HUES6 (cell line): ENCODE results near the gene RPS6KC1.
"Not testable (repeated sequence)": the region's sequence is repeated elsewhere in the genome, so short reads cannot be mapped to it uniquely, and the experiment has no call there.

Experiments
- H3K27ac ChIP-seq: 2 replicates; pipeline ENCODE4 v1.7.0; 2013; ENCODE audit warnings: low read depth, mild to moderate bottlenecking, low read length, inconsistent platforms
- H3K27me3 ChIP-seq: 2 replicates; pipeline ENCODE4 v1.6.1; 2013; ENCODE audit warnings: low read length; ENCODE audit not compliant: control insufficient read depth, insufficient read depth
- H3K36me3 ChIP-seq: 2 replicates; pipeline ENCODE4 v1.6.1; 2013; ENCODE audit warnings: low read length; ENCODE audit not compliant: control insufficient read depth, insufficient read depth
- H3K4me1 ChIP-seq: 2 replicates; pipeline ENCODE4 v1.6.1; 2013; ENCODE audit warnings: low read length; ENCODE audit not compliant: control insufficient read depth, insufficient read depth
- H3K4me3 ChIP-seq: 2 replicates; pipeline ENCODE4 v1.5.1; 2013; ENCODE audit warnings: low read depth, low read length
- H3K9ac ChIP-seq: one replicate; pipeline ENCODE4 v1.6.1; 2013; ENCODE audit warnings: mild to moderate bottlenecking, low read length
- H3K9me3 ChIP-seq: 2 replicates; pipeline ENCODE4 v1.6.1; 2013; ENCODE audit warnings: low read depth, low read length; ENCODE audit not compliant: control insufficient read depth, insufficient read depth

The RPS6KC1 gene

DNA sequence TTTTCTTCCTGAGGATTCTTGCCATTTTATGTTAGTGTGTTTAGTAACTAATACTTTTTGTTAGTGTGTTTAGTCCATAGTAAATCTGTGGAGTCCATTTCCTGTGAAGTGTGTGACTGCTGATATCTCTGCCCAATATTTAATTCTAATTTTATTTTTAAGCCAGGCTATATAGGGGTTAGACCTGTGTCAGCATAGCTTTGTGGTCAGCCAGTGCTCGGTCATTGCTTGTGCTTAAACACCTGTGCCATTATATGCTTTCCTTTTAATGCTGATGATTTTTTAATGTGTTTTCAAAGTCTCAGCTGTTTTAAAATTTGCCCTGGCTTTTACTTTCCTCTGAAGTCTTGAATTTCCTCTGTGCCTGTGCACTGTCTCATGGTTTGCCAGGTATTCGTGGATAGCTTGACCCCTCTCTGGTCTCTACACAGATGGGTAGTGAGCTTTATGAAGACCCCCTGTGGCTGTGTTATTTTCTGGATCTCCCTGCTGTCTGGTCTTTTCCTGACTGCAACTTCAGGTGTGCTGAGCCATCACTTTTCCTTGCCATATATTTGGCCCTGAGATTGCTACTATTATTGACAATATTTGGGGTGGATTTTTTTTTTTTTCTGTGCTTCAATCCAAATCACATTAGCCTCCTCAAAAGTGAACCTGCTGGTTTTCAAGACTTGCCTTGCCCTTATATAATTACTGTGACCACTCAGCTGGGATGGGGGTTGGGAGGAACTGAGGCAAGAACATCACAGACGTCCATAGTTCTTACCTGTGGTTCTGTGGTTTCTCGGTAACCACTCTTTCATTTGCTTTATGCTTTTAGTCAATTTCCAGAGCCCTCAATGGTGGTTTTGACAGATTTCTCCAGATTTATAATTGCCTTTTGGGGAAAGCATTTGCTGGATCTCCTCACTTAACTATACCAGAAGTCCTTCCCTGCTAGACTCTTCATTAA, 59.6 kb downstream of the RPS6KC1 start:
- H3K27ac ChIP-seq: no peak overlapping the region
- no peaks in the 10 kb centered on the region for H3K27me3 ChIP-seq
- H3K36me3 ChIP-seq: no peaks in the 10 kb centered on the region
- H3K9me3 ChIP-seq: no peaks in the 10 kb centered on the region
- no peak overlapping the region for H3K4me3 ChIP-seq
- no peaks in the 10 kb centered on the region for H3K4me1 ChIP-seq
- H3K9ac ChIP-seq: no peak overlapping the region

- no peaks in the 10 kb centered on the region for H3K27me3 ChIP-seq
Measured at GRCh38 chr1:213111502-213111901, 60.5 kb downstream of the RPS6KC1 start.

DNA sequence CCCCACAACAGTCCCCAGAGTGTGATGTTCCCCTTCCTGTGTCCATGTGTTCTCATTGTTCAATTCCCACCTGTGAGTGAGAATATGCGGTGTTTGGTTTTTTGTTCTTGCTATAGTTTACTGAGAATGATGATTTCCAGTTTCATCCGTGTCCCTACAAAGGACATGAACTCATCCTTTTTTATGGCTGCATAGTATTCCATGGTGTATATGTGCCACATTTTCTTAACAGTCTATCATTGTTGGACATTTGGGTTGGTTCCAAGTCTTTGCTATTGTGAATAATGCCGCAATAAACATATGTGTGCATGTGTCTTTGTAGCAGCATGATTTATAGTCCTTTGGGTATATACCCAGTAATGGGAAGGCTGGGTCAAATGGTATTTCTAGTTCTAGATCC, 61.7 kb downstream of the RPS6KC1 start:
- not testable (repeated sequence) for H3K36me3 ChIP-seq, H3K4me3 ChIP-seq, H3K27me3 ChIP-seq, H3K9me3 ChIP-seq, H3K4me1 ChIP-seq, H3K27ac ChIP-seq, H3K9ac ChIP-seq

More at GRCh38 chr1:213111502-213111901, 60.5 kb downstream of the RPS6KC1 start:
- Histone ChIP-seq H3K9me3 (no peaks in the 10 kb centered on the region), H3K9ac (no peak overlapping the region), H3K36me3 (no peaks in the 10 kb centered on the region), H3K27ac (no peak overlapping the region), H3K4me1 (no peaks in the 10 kb centered on the region), H3K4me3 (no peak overlapping the region)

DNA sequence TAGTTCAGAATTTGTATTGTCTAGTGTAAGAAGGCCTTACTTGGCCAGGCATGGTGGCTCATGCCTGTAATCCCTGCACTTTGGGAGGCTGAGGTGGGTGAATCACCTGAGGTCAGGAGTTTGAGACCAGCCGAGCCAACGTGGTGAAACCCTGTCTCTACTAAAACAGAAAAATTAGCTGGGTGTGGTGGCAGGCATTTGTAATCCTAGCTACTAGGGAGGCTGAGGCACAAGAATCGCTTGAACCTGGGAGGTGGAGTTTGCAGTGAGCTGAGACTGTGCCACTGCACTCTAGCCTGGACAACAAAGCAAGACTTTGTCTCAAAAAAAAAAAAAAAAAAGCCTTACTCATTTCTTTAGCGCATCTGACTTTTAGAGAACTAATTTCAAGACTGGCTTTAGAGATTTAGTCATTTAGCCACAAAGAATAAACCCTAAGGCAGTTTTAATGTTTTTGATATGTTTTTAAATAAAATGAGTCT, 66.7 kb downstream of the RPS6KC1 start:
- H3K9ac ChIP-seq, H3K4me3 ChIP-seq, H3K36me3 ChIP-seq, H3K27me3 ChIP-seq, H3K4me1 ChIP-seq, H3K9me3 ChIP-seq, H3K27ac ChIP-seq: not testable (repeated sequence)

DNA sequence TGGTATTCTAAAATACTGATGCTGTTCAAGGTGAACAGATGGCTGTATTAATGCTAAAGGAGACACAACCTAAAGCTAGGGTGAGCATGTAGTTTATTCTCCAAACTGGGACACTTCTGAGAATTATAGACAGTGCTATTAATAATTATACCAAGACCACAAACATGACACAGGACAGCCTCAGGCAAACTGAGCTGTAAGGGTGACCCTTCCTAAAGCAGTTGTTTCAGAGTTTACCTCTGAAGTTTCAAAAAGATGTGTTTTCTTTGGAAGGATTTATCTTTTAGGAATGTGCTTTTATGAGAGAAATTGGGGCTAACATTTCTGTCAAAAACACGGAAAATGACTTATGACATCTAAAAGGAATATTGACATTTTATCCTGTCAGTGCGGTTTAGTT, 68.8 kb downstream of the RPS6KC1 start:
- Histone ChIP-seq H3K4me1 (no peaks in the 10 kb centered on the region), H3K4me3 (no peak overlapping the region), H3K9me3 (no peaks in the 10 kb centered on the region), H3K27ac (no peak overlapping the region), H3K36me3 (no peaks in the 10 kb centered on the region), H3K9ac (no peak overlapping the region), H3K27me3 (no peaks in the 10 kb centered on the region)

- no peak overlapping the region for H3K27ac ChIP-seq
- H3K36me3 ChIP-seq: no peaks in the 10 kb centered on the region
- H3K9me3 ChIP-seq: no peaks in the 10 kb centered on the region
Measured at GRCh38 chr1:213120386-213120785, 69.3 kb downstream of the RPS6KC1 start.

DNA sequence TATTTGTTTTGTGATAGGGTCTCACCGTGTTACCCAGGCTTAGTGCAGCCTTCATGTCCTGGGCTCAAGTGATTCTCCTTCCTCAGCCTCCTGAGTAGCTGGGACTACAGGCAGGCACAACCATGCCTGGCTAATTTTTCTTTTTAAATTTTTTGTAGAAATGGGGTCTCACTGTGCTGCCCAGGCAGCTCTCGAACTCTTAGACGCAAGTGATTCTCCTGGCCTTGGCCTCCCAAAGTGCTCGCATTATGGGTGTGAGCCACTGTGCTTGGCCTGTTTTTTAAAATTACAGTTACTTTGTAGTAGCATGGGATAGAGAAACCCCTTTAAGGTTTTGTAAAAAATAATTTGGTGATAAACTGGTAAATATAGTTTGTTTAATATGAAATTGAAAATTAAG, 69.9 kb downstream of the RPS6KC1 start:
- H3K4me3 ChIP-seq: no peak overlapping the region
- no peak overlapping the region for H3K27ac ChIP-seq
- H3K9me3 ChIP-seq: no peaks in the 10 kb centered on the region
- H3K4me1 ChIP-seq: no peaks in the 10 kb centered on the region
- no peak overlapping the region for H3K9ac ChIP-seq
- no peaks in the 10 kb centered on the region for H3K36me3 ChIP-seq
- H3K27me3 ChIP-seq: no peaks in the 10 kb centered on the region

More at GRCh38 chr1:213120386-213120785, 69.3 kb downstream of the RPS6KC1 start:
- no peak overlapping the region for H3K9ac ChIP-seq
- no peaks in the 10 kb centered on the region for H3K27me3 ChIP-seq
- no peak overlapping the region for H3K4me3 ChIP-seq
- H3K4me1 ChIP-seq: no peaks in the 10 kb centered on the region

GRCh38 chr1:213122514-213122929, 71.5 kb downstream of the RPS6KC1 start:
- Histone ChIP-seq H3K9ac (no peak overlapping the region), H3K4me3 (no peak overlapping the region), H3K9me3 (no peaks in the 10 kb centered on the region), H3K36me3 (no peaks in the 10 kb centered on the region), H3K4me1 (no peaks in the 10 kb centered on the region), H3K27me3 (no peaks in the 10 kb centered on the region), H3K27ac (no peak overlapping the region)

GRCh38 chr1:213123087-213123486, 72.0 kb downstream of the RPS6KC1 start:
- no peaks in the 10 kb centered on the region for H3K9me3 ChIP-seq
- H3K27ac ChIP-seq: no peak overlapping the region
- no peaks in the 10 kb centered on the region for H3K36me3 ChIP-seq
- H3K4me3 ChIP-seq: no peak overlapping the region
- H3K4me1 ChIP-seq: no peaks in the 10 kb centered on the region
- no peak overlapping the region for H3K9ac ChIP-seq
- H3K27me3 ChIP-seq: no peaks in the 10 kb centered on the region

DNA sequence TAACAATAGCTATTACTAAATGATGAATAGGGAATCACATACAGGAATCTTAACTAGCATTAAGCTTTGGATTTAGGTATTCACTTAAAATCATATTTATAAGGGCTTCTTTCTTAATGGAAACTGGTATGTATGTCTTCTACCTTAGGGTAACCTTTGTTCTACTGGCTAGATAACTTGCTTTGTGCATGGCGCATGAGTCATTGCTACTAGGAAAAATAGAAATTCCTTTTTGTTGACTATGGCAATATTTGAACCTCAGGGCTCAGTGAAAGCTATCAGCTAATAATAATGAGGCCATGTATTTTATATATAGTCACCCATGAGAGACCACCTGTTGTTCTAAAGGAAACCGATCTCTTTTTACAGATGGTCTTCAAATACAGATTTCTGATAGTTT, 72.5 kb downstream of the RPS6KC1 start:
- Histone ChIP-seq H3K27me3 (no peaks in the 10 kb centered on the region), H3K4me1 (no peaks in the 10 kb centered on the region), H3K4me3 (no peak overlapping the region), H3K9me3 (no peaks in the 10 kb centered on the region), H3K27ac (no peak overlapping the region), H3K9ac (no peak overlapping the region), H3K36me3 (no peaks in the 10 kb centered on the region)

- H3K27ac ChIP-seq: no peak overlapping the region
- H3K36me3 ChIP-seq: no peaks in the 10 kb centered on the region
- no peaks in the 10 kb centered on the region for H3K9me3 ChIP-seq
- no peaks in the 10 kb centered on the region for H3K27me3 ChIP-seq
- no peak overlapping the region for H3K9ac ChIP-seq
- no peaks in the 10 kb centered on the region for H3K4me1 ChIP-seq
- no peak overlapping the region for H3K4me3 ChIP-seq
Measured at GRCh38 chr1:213124590-213124989, 73.5 kb downstream of the RPS6KC1 start.
